ENCODE measurements around the gene DEFB129.
"Not testable (repeated sequence)": the region's sequence is repeated elsewhere in the genome, so short reads cannot be mapped to it uniquely, and the experiment has no call there.

The DEFB129 gene, protein sequence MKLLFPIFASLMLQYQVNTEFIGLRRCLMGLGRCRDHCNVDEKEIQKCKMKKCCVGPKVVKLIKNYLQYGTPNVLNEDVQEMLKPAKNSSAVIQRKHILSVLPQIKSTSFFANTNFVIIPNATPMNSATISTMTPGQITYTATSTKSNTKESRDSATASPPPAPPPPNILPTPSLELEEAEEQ

DNA sequence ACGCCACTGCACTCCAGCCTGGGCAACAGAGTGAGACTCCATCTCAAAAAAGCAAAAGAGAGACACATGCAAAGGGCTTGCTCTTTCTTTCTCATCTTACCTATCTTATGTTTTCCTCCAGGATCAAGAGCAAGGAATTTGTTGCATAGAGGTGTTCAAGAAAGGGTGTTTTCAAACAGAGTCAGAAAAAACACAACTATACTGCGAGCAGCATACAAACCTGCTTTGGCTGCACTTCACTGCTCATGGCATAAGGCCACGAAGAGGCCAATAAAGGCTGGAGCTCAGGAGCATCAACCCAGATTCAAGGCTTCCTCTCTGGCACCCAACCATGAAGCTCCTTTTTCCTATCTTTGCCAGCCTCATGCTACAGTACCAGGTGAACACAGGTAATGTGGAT lies at the start of gene DEFB129:
TSS of gene DEFB129 (plus strand) at position 301 of the 400 bp plus-strand sequence. CDS start at position 332, 31 bp downstream.
- no peak for DNase-seq

DNA sequence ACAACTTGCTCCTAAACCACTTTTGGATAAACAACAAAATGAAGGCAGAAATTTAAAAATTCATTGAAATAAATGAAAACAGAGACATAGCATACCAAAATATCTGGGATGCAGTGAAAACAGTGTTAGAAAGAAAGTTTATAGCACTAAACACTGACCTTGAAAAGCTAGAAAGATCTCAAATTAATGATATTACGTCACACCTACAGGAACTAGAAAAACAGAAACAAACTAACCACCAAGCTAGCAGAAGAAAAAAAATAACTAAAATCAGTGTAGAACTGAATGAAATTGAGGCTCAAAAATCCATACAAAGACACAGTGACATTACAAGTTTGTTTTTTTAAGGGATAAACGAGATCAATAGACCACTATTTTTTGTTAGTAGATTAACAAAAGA lies 42.8 kb upstream of the DEFB129 start:
- DNase-seq: no peak

DNA sequence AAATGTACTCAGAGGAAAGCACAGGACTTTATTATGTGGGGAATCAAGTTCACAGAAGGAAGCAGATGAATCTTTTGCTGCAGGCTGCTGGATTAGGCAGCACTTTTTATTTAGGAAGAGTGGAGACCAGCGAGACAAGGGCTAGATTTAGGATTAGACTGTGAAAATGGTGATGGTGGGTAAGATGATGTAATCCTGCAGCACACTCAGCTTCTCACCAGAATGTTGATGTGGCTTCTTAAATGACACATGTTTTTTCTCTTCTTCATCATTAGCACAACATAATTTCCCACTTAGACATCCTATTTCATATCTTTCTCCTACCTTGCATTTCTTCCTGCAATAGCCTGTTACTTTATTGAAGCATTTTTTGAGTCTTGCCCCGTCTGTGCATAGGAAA lies 39.3 kb upstream of the DEFB129 start:
- DNase-seq: no peak

- DNase-seq: no peak
These were observed 37.4 kb upstream of the DEFB129 start, which contains the start of gene DEFB128 for GRCh38 chr20:189611-190010. Gene DEFB128 (minus strand): TSS chr20:189711. CDS start chr20:189623, 88 bp downstream.

GRCh38 chr20:198225-198624 lies 28.8 kb upstream of the DEFB129 start:
- DNase-seq: no peak

- DNase-seq: no peak
These were observed 27.1 kb upstream of the DEFB129 start for GRCh38 chr20:199996-200395.

GRCh38 chr20:203630-204029 lies 23.4 kb upstream of the DEFB129 start:
- not testable (repeated sequence) for DNase-seq

DNA sequence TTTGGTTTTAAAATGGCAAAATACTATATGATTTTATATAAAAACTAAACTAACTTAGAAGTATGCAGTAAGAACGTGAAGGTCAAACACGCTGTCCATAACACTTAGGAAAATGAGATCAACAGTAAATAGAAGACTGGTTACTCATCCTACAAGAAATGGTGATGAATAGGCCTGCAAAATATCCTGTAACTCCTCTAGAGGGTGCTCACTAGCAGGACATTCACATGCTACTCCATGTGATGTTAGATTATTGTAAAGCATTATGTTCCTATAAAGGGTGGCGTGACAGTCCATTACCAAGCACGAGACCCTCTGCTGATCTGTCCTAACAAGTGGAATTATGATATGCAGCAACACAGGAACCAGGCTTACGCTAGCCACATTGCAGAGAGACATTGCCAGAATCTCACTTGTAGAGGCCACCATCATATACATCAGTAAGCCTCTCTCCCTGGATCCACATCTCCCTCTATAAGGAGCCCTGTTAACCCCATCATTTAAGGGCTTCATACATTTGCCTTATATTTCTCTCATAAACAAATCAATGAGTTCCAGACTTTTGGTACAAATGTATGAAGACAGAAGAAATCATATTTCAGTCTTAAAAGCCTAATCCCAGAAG lies 18.0 kb upstream of the DEFB129 start:
- peak; percentile 71 for DNase-seq

DNA sequence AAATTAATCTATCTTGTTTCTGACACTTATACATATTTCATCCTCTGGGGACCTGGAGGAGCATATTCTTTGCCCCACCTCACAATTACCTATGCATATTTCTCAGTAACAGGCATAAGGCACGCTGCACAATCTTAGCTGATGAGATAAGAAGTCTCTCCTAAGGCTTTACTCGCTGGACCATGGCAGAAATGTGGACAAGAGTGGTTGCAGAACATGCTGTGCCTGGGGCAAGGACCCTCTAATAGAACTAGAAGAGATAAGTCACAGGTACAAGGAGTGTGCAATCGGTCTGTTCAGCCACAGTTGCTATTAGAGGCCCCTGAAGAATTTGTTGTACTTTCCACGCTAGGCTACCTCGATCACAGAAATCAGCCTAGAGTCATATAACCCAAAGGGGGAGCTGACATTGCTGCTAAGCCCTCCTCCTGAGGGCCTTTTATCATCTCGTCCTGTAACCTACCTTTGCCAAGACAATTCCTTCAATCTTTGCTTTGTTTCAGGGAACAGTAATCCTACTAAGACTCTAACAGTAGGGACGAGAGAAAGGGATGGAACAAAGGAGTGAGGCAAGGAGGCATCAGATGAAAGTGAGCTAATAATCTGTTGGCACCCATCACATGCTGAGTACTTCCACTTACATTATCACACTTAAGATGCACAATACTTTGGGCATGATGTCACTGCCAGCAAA lies 16.1 kb upstream of the DEFB129 start:
- DNase-seq: no peak

GRCh38 chr20:214383-214782 lies 12.7 kb upstream of the DEFB129 start:
- no peak for DNase-seq

DNA sequence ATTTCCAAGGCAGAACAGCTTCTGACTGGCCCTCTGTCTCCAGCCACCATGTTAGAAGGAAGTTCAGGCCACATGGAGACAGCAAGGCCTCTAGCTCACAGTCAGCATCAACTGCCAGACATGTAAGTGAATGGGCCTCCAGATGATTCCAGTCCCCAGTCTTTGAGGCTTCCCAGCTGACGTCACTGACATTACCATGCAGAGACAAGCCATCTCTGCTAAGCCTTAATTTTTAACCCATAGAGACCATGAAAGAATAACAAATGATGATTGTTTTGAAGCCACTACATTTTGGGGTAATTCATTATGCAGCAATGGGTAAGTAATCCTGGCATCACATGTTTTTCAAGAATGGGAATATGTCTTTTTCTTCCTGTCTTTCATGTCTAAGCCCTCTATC lies 11.3 kb upstream of the DEFB129 start:
- DNase-seq: no peak

- DNase-seq: no peak
These were observed 9.8 kb upstream of the DEFB129 start for GRCh38 chr20:217266-217665.

DNA sequence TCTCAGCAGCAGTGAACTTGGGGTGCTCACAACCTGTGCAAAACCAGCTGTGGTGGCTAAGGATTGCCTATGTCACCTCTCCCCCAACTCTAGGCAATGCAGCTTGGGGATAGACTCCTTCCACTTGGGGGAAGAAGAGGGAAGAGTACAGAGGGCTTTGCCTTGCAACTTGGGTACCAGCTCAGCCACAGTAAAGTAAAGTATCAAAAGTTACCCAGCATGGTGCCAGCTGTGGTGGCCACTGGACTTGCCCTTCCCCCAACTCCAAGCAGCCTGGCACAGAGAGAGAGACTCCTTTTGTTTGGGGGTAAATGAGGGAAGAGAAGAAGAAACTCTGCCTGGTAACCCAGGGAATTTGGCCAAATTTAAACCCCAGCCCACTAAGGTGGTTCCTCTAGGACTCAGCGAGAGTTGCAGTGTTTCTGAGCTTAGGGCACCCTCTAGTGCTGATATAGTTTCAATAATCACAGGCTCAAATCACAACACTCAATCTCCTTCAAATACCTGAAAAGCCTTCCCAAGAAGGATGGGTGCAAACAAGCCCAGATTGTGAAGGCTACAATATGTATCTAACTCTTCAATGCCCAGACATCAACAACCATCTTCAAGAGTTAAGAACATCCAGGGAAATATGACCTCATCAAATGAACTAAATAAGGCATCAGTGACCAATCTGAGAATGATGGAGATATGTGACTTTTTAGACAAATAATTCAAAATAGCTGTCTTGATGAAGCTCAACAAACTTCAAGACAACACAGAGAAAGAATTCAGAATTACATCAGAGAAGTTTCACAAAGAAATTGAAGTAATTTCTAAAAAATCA lies 7.6 kb upstream of the DEFB129 start:
- no peak for DNase-seq

- no peak for DNase-seq
These were observed 5.7 kb upstream of the DEFB129 start for GRCh38 chr20:221258-221830.

GRCh38 chr20:225879-226278 lies 1.2 kb upstream of the DEFB129 start:
- not testable (repeated sequence) for DNase-seq

DNA sequence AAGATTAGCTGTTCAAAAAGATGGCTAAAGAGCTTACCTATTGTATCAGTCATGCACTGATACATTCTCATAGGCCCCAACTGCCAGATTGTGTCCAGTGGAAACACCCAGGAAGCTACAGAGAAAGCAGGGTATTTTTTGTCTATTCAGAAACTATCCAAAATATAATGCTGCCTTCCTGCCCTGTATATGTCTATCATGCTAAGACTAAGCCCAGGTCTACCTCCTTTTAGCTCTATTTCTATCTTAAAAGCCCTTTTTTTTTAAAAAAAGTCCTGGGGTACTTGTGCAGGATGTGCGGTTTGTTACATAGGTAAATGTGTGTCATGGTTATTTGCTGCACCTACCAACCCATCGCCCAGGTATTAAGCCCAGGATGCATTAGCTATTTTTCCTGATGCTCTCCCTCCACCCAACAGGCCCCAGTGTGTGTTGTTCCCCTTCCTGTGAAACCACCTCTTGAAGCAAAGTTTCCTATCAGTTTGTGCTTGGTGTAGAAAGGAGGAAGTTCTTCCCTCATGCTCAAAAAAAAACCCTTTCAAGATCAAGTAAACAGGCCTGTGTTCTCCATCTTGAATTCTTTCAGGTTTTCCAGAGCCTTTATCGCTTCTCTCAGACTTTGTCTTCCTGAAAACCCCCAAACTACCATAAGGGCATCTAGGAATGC lies 514 bp downstream of the DEFB129 start:
- peak; percentile 49 for DNase-seq

GRCh38 chr20:235891-236290 lies 8.8 kb downstream of the DEFB129 start:
- peak; percentile 43 for DNase-seq

- peak; percentile 96 for DNase-seq
These were observed 10.4 kb downstream of the DEFB129 start for GRCh38 chr20:237489-237888.

DNA sequence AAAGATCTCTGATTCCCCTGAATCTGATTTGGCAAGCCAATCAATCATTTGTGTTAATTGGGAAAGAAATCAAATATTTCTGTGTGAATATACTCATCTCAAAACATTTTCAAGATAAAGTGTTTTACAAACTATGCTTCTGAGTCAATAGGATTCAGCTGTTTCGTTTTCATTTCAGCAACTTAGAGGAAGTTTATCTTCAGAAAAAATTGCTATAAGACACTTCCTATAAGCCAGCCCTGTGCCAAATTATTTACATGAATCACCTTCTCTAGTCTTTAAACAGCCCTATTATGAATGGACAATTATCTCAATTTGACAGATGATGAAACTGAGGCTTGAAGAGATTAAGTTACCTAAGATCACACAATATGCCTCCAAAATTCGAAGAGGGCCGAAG lies 10.9 kb downstream of the DEFB129 start:
- DNase-seq: peak; percentile 87

DNA sequence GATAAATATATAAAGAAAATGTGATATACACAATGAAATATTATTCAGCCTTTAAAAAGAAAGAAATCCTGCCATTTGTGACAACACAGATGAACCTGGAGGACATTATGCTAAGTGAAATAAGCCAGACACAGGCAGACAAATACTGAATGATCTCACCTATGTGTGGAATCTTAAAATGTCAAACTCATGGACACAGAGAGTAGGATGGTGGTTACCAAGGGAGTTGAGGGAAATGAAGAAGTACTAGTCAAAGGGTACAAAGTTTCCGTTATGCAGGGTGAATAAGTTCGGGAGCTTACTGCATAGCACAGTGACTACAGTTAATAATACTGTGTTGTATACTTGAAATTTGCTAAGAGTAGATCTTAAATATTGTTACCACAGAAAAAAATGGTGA lies 15.8 kb downstream of the DEFB129 start:
- no peak for DNase-seq

DNA sequence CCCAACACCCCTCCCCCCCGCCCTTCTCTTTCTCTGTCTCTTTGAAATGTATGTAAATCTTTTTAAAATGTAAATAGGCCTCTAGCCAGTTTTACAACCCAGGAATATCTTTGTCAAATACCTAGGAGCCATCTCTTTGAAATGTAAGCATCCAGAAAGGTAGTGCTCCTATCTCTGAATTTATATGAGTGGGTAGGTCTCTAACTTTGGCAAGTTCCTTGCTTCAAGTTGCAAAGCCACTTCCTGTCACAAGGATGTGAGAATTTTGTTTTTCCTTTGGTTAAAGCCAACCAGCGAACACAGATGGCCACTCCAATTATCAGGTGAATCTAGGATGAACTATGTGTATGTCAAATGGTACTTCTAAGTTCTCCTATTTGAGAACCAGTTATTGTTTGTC lies 24.3 kb downstream of the DEFB129 start:
- peak; percentile 12 for DNase-seq

DNA sequence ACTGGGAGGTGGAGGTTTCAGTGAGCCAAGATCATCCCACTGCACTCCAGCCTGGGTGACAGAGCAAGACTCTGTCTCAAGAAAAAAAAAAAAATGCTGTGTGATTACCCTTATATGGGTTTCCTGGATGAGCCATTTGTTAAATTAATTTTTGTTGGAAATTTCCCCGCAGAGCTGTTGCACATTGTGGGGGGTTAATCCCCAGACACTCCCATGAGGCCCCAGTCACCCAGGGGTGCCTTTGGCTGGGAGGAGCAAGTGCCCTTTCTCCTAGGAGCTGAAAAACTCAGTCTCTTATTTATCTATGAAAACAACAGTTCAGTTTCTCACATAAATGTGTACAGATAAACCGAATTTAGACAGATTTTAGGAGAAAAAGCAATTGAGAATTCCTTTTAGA lies 25.7 kb downstream of the DEFB129 start:
- no peak for DNase-seq

All from inflammatory macrophage treated with lipopolysaccharide for 4 hours (primary cell).